HG02885 (cell line): Measurements from ENCODE around the gene USP16.

Experiments
- ATAC-seq: cut with Tn5 transposase; IDR thresholded peaks from one replicate; pipeline ENCODE4 v1.9.1; 2021; ENCODE audit warnings: mild to moderate bottlenecking; ENCODE audit not compliant: unreplicated experiment, poor library complexity

Gene USP16

DNA sequence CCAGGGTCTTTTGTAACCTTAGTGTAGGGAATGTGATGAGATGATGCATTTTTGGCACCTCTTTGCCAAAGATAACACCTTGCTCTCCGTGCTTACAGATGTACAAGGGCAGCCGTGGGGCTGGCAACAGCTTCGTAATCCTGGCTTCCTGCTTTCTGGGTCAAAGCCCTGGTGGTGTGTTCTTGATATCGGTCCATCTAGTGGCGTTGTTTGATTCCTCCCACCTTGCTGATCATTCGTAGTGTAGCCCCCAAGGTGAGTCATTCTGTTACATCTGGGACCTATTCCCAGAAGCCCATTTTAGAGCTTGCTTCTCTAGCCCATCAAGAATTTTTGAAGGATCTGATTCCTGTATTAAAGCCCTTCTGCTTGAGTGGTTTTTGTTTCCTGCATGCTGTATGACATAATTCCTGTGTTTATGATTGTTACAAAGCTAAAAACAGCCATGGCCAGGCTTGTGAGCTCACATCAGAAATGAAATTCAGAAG is 56.0 kb downstream of the USP16 start:
- ATAC-seq, result no peak

DNA sequence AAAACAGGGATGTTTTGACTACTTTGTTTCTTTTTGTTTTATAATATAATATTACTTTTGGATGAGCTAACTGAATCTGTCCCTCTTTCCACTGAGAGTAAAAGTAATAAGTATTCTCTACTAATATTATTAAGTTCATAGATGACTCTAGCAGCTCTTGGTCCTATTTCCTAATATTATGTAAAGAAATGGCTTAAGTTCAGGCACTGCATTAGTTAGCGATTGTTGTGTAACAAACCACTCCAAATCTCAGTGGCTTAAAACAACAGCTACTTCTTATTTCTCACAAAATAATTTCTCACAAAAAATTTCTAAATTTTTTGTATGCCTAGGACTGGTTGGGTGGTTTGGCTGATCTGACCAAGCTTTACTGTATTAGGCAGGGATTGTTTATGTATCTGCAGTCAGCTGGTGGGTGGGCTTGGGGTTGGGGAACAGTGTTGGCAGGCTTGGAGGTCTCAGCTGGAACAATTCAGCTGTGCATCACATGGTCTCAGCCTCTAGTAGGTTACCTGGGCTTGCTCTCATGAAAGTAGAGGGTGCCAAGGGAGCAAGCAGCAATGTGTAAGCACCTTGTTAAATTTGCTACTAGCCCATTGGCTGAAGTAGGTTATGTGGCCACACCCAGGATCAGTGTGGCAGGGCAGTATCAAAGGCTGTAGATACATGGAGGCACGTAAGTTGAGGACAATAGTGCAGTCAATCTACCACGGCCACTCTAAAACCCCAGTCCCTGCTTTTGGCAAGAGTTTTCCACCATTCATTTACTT is 57.8 kb downstream of the USP16 start:
- ATAC-seq, result no peak

DNA sequence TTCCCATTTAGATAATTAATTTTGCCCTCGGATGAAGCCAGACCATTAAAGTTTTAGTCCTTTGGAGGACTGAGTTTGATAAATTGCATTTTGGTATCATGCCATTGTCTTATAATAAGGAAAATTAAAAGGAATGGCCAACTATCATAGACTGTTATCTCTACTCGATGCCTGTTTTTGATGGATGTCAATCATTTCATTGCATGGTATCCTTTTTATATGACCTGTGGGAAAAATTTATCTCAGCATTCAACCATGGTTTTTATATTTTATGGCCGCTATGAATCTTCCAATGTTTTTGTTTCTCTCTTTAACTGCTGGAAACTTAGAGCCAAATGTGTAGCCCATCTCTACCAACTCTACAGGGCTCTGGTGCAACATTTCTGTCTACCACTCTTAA is 58.8 kb downstream of the USP16 start:
- no peak for ATAC-seq

DNA sequence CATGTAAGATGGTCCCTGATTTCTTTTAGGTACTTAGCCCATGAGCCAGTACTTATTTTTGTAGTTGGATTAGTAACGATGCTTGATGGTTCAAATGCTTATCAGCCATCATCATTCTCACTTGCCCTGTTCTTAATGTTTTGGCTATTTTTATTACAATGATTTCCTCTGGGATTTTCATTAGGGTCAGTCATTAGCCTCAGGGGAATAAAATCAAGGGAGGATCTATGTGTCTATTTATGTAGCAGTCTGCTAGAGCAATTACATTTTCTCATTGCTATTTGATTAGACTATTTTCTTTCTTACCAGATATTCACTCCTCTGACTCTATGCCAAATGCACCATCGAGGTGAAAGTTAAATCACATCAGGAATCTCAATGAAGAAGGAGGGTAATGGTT is 59.9 kb downstream of the USP16 start:
- ATAC-seq, result no peak

DNA sequence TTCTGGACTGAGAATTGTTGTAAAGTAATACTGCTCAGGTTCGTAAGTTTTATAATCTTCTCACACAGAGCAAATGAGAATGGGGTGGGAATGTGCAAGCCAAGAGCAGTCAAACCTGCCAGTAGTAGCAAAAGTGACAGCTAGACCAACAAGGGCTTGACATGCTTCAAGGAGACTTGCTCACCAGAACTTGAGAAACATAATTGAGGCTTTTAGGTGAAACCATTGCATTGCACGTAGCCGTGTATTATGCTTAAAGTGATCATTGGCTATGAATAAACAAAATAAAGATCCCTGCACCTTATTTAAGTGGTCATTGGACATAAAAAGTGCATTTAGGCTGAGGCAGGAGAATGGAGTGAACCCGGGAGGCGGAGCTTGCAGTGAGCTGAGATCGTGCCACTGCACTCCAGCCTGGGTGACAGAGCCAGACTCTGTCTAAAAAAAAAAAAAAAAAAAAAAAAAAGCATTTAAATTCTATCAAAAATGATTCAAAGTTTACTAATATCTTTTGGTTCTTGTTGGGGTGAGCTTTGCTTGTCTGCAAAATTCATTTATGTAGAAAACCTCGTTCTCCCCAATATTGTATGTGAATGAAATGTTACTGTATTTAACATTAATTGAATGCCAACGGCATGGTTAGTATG is 60.8 kb downstream of the USP16 start:
- no peak for ATAC-seq

DNA sequence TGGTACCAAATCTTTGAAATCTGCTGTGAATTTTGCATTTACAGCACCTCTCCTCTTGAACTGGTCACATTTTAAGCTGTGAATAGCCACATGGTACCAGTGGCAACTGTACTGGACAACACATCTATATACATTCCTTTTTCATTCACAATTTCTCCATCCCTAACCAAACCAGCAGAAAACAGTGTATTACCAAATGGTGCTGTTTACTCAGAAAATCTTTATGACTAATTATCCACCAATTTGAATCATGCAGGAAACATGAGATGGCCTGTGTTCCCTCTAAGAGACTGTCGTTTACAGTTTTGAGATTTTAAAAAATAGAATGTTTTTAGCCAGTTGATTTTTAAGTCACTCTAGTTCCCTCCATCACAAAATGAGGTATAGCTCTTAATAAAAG is 66.6 kb downstream of the USP16 start:
- ATAC-seq, result no peak

DNA sequence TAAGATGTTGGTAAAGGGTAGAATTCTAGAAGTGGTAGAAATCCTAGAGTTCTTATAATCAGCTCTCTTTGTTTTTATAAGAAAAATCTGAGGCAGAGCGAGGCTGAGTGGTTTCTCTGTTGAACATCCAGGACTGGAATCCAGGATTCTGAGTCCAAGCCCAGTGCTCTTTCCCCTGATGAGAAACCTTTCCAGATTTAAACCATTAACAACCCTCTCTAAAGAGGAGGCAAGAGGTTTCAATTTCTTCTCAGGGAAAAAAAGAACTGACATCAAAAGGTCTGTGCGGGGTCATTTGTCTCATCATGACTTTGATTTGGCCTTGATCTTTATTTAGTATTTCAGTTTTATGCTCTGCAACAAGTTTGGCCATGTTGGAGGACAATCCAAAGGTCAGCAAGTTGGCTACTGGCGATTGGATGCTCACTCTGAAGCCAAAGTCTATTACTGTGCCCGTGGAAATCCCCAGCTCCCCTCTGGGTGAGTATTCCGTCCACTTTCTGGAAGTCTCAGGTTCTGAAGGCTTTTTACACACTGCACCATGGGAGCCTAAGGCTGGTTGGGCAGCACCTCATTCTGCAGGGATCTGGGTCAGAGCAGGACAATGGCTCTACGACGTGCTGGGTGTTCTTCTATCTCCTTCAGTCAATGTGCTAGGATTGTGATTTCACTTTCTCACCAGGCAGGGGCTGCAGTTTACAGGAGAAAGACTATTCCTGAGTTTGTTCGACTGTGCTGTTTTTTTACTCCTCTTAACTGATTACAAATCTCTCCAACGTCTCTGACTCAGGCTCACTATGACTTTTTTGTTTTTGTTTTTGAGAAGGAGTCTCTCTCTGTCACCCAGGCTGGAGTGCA is 67.9 kb downstream of the USP16 start:
- no peak for ATAC-seq

DNA sequence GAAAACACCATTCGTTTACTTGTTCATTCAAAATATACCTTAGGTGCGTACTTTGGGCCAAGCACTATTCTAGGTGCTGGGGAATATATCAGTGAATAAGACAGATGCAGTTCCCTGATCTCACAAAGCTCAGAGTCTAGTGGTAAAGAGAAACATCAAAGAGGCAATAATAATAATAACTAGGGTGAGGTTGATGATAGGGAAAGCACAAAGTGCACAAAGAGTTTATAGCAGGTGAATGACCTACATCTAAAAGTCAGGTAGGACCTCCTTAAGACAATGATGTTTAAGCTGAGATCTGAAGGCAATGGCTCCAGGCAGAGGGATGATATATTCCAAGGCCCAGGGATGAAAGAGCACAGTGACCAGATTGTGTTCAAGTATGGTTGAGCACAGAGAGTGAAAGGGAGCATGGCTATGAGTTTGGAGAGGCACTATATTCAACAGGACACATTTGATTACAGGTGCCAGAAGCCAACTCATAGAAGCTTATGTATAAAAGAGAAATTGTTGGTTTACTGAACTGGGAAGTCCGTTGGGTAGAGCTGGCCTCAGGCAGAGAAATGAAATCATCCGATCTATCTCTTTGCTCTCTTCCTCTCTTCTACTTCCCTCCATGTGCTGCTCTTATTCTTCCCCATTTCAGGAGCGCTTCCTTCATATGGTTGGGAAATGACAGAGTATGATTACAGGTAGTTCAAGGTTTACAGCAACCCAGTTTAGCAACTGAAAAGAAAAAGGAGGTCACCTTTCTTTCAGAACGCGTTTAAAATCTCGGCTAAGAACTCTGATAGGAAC is 71.9 kb downstream of the USP16 start:
- ATAC-seq, result no peak

DNA sequence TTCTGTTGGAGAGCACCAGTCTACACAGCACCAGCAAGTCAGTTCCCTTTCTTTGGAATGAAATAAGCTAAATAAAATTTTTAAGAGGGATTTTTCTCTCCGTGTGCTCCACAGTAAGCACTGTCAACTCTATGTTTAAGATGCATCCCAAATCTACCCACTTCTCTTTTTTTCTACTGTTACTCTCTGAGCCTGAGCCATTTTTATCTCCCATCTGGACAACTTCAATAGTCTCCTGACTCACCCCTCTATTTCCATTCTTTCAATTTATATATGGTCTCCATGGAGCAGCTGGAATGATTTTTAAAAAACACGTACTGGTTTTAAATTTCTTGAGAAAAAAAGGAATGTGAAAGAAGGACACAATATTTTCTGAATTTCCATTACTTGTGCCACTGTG is 73.7 kb downstream of the USP16 start:
- no peak for ATAC-seq

DNA sequence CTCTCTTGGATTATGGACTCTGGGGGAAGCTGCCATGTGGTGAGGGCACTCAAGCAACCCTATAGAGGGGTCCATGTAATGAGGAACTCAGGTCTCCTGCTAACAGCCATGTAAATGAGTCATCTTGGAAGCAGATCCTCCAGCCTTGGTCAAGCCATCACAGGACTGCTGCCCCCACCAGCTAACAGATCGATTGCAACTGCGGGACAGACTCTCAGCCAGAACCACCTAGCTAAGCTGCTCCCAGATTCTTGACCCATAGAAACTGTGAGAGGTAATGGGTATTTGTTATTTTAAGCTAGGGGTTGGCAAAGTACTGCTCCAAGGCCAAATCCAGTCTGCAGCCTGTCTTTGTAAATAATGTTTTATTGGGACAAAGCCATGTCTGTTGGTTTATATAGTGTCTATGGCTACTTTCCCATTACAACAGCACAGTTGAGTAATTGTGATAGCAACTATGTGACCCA is 78.4 kb downstream of the USP16 start:
- no peak for ATAC-seq
